GM10847 (cell line): ENCODE measurements around the gene AP1G2.

Source experiments
- POLR2A ChIP-seq: IDR thresholded peaks from 2 replicates; pipeline ENCODE4 v1.6.1; 2011; ENCODE audit not compliant: insufficient read length; ENCODE audit errors: extremely low read depth

The AP1G2 gene

DNA sequence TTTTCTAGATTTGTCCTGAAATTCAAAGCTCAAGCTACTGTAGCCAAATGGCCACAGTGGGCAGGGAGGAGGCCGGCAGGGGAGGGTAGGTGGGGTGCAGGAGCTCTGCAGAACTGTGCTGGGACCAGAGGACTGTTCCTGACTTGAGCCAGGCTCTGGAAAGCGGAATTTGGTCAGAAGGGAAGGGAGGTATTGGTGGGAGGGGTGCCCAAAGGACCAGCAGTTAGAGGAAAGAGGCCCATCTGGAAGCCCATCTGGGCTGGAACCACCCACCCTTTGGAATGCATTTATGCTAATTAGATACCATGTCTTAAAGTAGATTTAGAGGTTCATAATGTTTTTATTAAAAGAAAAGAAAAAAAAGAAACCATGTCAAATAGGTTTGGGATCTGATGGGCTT is 35.5 kb upstream of the AP1G2 start:
- TF ChIP-seq POLR2A: no peak

DNA sequence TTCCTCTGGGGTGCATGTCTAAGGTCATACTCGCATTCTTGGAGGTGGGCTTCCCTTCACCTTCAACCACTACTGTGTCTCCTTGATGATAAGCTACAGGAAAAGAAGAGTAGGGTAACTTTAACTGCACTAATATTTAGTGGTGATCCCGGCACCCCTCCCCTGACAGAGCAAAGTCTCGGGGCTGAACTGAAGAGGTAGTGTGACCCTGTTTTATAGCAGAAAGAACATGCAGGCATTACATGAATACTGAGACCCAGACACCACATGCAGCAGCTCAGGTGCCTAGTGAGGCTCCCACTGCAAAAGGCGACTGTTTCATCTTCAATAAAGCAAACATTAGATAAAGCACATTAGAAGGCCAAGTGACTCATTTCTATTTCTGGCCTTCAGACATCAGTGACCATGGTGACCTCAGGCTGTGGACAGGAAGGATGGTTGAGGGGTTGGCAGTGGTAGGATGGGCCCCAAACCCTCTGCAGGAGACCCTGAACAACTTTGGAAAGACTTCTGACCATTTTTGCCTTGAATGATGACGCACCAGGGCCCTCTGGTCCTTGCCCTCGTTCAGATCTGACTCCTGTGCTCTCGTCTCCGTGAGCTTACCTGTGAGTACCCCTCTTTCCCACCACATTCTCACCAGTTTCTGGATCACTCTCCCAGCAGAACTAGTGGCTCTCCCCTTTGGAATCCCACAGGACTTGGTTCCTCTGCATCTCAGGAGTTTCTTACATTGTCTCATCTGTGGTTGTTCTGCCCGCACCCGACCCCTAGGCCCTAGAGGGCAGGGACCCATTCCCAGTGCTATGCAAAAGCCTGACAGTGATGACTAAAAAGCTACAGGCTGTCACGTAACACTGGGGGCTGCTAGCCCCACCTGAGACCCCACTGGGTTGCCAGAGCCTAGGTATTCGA is 34.8 kb upstream of the AP1G2 start:
- no peak for TF ChIP-seq POLR2A

DNA sequence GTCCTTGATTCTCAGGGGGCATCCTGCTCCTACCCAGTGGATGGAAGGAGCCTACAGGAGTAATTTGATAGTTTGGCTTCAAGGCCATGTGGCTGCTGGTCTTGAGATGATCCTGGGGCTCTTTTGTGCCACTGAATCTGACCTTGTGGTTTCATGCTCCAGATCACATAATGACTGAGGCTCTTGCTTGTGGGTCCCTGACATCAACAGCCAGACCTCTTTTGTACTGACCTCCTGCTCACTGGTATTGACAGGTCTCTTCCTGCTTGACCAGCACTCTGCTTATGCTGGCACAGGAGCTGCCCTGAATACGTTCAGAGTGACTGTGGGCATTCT is 34.2 kb upstream of the AP1G2 start:
- no peak for TF ChIP-seq POLR2A

- TF ChIP-seq POLR2A: no peak
Observed at GRCh38 chr14:23601424-23601823, 33.8 kb upstream of the AP1G2 start.

DNA sequence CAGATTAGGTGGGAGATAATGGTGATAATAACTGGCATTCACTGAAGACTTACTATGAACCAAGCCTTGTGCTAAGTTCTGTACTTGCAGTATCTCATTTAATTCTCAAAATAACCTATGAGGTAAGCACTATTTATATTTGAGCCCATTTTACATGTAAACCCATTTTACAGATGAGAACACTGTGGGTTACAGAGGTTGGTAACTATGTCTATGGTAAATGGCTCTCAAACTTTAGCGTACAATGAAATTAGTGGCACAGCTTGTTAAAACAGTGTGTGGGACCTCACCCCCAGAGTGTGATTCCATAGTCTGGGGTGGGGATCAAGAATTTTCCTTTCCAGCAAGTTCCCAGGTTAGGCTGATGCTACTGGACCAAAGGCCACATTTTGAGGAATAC is 33.2 kb upstream of the AP1G2 start:
- TF ChIP-seq POLR2A: no peak

DNA sequence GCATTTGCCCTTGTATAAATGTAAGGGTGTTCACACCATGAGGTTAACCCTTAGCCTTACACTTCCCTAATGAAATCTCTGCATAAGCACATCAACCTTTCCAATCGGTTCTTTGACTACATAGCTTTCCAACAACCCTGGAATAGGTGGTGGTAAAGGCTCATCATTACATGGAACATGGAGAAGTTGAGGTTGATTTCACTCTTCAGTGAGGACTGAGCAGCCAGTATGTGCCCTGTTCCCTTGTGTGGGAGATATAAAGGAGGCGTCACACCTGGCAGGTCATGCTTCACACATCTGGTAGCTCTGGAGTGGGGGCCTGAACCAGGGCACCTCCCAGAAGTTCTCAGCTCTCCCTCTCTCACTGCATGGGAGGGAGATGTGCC is 32.7 kb upstream of the AP1G2 start:
- no peak for TF ChIP-seq POLR2A

DNA sequence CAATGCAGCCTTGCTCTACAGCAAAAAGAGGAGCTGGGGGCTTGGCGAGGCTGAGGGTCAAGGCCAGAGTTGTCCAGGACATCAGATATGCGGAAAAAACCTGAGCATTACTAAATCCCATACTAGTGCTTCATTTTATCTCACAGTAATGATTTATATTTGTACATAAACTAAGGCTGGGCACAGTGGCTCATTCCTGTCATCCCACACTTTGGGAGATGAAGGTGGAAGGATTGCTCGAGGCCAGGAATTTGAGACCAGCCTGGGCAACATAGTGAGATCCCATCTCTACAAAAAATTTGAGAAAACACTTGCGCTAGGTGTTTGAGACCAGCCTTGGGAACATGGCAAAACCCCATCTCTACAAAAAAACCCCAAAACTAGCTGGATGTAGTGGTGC is 22.6 kb upstream of the AP1G2 start:
- TF ChIP-seq POLR2A: no peak

DNA sequence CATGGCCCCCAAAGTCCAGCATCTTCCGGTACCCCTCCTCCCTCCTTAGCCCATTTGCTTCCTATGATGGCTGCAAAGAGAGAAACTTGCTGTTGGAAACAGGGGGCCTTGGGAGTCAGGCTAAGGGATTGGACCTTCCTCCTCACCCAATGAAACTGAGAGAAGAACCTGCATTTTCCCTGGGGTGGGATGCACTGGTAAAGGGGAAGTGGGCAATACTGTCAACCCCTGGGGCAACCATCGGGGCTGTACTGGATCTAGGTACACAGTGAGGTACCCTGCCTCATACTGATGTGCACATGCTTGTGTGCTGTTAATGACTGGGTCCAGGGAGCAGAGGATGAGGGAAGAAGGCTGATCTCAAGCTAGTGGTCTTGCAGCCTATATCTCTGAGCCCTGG is 22.0 kb upstream of the AP1G2 start:
- TF ChIP-seq POLR2A: no peak

GRCh38 chr14:23588884-23589598 is 21.4 kb upstream of the AP1G2 start:
- TF ChIP-seq POLR2A: no peak

DNA sequence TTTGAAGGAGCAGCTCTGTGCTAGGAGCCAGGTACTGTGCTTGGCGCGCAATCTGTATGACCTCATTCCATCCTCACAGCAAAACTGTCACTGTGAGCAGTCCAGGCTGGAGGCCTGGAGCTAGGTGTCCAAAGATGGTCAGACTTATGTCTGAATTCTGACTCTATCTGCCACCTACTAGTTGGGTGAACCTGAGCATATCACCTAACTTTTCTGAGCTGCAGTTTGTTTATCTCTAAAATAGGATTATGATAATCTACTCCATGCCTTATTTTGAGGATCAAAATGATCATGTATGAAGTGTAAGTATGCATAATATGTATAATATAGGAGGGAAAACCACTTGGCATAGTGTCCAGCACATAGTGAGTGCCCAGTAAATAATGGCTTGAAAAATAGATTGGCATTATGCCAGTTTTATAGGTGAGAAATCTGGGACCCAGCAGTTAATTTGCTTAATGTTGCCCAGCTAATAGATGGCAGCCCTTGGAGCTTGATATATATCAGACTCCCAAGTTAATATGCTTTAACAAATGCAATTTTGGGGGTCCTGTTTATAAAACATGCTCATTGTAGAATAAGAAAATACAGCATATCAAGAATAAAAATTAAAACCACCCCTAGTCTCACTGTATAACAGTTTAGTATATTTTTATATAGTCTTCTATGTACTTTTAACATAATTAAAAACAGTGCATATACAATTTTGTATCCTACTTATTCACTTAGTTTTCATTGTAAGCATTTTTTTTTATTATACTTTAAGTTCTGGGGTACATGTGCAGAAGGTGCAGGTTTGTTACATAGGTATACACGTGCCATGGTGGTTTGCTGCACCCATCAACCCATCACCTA is 15.5 kb upstream of the AP1G2 start:
- TF ChIP-seq POLR2A: no peak

DNA sequence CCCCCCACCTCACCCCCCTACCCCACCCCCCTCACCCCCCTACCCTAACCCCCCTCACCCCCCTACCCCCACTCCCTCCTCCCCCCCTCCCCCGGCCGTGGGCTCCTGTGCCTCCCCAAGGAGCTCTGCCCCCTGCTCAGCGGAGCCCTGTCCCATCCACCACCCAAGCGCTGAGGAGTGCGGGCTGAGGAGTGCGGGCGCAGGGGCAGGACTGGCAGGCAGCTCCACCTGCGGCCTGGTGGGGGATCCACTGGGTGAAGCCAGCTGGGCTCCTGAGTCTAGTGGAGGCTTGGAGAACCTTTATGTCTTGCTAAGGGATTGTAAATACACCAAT is 13.3 kb upstream of the AP1G2 start:
- TF ChIP-seq POLR2A: no peak

DNA sequence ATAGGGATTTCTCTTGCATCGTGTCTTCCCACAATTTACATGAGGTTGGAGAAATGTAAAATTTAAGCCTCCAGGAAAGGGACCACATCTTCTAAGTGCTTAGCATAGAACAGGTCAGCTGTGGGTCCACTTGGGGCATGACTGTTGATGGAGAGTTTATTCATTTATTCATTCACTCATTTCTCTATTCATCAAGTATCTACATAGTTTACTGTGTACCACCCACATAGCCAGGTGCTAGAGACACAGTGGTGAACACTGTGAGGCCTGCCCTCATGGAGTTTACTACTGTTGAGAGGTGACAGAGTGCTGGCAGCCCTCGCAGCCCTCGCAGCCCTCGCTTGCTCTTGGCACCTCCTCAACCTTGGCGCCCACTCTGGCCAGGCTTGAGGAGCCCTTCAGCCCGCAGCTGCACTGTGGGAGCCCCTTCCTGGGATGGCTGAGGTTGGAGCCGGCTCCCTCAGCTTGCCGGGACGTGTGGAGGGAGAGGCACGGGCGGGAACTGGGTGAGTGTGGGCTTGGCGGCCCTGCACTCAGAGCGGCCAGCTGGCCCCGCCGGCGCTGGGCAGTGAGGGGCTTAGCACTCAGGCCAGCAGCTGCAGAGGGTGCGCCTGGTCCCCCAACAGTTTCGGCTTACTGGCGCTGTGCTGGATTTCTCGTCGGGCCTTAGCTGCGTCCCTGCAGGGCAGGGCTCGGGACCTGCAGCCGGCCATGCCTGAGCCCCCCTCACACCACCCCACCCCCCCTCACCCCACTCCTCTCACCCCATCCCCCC is 12.7 kb upstream of the AP1G2 start:
- TF ChIP-seq POLR2A: no peak

GRCh38 chr14:23579739-23580138 is 12.1 kb upstream of the AP1G2 start:
- no peak for TF ChIP-seq POLR2A

- TF ChIP-seq POLR2A: no peak
Observed at GRCh38 chr14:23579311-23579630, 11.7 kb upstream of the AP1G2 start.
